Measurements from ENCODE around the gene LRRC8B.

The LRRC8B gene

DNA sequence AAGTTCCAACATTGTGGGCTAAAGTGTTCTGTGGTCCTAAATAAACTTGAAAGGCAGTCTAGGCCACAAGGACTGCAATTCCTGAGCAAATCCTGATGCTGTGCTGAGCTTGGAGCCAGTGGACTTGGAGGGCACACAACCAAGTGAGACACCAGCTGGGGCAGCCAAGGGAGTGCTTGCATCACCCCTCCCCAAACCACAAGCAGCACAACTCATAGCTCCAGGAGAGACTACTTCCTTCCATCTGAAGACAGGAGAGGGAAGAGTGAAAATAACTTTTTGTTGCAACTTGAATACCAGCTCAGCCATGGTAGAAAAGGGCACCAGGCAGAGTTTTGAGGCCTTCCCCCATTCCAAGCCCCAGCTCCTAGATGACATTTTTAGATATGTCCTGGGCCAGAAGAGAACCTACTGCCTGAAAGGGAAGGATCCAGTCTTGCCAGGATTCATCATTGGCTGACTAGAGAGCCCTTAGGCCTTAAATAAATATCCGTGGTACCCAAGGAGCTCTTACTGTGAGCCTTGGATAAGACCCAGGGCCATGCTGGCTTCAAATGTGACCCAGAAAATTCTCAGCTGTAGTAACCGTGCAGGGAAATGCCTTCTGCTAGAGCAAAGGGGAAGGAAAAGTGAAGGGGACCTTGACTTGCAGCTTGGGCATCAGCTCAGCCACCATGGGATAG is 35.4 kb upstream of the LRRC8B start:
- TF ChIP-seq, protein P1, sequence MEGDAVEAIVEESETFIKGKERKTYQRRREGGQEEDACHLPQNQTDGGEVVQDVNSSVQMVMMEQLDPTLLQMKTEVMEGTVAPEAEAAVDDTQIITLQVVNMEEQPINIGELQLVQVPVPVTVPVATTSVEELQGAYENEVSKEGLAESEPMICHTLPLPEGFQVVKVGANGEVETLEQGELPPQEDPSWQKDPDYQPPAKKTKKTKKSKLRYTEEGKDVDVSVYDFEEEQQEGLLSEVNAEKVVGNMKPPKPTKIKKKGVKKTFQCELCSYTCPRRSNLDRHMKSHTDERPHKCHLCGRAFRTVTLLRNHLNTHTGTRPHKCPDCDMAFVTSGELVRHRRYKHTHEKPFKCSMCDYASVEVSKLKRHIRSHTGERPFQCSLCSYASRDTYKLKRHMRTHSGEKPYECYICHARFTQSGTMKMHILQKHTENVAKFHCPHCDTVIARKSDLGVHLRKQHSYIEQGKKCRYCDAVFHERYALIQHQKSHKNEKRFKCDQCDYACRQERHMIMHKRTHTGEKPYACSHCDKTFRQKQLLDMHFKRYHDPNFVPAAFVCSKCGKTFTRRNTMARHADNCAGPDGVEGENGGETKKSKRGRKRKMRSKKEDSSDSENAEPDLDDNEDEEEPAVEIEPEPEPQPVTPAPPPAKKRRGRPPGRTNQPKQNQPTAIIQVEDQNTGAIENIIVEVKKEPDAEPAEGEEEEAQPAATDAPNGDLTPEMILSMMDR (IDR thresholded peaks at IDR 0.05), result no peak

DNA sequence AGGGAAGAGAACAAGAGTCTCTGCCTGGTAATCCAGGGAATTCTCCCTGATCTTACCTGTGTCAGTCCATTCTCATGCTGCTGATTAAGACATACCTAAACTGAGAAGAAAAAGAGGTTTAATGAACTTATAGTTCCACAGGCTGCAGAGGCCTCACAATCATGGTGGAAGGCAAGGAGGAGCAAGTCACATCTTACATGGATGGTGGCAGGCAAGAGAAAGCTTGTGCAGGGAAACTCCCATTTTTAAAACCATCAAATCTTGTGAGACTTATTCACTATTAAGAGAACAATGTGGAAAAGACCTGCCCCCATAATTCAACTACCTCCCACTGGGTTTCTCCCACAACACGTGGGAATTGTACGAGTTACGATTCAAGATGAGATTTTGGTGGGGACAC is 34.2 kb upstream of the LRRC8B start:
- TF ChIP-seq, protein P1 (IDR thresholded peaks at IDR 0.05), result no peak

DNA sequence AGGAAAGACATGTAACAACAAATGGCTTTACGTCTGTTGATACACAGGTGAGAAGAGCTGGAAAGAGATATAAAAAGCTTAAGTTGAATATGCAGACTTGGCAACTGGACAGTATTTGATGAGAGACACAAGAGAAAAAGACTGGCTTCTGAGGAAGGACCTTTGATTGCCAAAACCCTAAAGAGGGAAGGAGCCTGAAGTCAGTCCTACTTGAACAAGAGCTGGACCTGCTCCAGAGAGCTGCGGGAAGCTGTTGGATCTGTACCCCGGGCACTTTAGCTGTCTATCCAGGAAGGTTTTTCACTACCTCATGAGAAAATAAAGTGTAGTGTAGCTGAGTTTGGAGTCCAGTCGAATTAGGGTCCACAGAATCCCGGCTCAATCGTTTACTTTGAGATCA is 25.3 kb upstream of the LRRC8B start:
- TF ChIP-seq, protein P1 (IDR thresholded peaks at IDR 0.05), result no peak

DNA sequence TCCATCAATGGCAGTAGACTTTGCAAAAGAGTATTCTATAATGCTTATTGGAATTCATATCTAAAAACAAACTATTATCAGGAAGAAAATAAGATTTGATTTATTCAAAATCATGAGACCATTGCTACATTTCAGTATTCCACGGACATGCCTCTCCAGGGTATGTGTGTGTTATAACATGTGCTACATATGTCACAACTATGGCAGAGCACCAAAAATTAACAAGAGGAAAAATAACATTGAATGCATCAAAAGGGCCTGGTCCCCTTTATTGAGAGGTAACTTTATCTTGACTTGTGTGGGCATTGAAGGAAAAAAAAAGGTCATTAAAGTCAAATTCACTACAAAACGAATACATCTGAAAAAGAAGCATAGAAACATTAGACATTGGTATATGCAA is 22.6 kb upstream of the LRRC8B start:
- TF ChIP-seq, protein P1 (IDR thresholded peaks at IDR 0.05), result no peak

DNA sequence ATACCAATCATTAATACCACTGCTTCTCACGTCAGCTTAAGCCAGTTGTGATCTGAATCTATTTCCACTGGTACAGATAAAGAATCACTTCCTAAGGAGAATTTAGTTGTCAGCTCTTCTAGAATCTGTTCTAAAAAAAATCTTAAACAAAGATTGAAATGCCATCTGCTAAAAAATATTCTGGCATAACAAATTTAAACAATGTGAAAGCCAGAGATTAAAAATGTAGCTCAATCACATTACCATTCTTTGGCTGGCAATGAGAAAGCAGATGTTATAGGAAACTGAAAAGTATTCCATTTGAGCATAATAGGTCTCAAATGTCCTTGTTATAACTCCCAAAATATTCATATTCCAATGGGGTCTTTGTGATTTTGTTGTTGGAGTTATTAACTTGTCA is 21.7 kb upstream of the LRRC8B start:
- TF ChIP-seq, protein P1 (IDR thresholded peaks at IDR 0.05), result no peak

DNA sequence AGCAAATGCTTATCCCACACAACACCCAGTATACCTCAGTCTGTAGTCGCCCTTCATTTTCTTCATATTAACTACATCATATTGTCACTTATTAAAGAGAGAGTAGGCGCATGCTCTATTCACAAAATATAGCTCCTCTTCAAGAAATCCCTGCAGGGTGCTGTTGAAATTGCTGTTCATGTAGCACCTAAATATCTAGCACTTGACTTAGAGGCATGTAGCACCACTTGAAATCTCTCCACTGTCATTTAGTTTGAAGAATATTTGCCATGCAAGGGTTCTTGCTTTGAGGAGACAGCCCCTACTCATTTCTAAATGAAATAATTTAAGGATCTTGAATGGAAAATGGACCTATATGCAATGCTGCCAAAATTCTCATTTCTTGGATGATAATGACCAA is 20.9 kb upstream of the LRRC8B start:
- TF ChIP-seq, protein P1 (IDR thresholded peaks at IDR 0.05), result no peak

DNA sequence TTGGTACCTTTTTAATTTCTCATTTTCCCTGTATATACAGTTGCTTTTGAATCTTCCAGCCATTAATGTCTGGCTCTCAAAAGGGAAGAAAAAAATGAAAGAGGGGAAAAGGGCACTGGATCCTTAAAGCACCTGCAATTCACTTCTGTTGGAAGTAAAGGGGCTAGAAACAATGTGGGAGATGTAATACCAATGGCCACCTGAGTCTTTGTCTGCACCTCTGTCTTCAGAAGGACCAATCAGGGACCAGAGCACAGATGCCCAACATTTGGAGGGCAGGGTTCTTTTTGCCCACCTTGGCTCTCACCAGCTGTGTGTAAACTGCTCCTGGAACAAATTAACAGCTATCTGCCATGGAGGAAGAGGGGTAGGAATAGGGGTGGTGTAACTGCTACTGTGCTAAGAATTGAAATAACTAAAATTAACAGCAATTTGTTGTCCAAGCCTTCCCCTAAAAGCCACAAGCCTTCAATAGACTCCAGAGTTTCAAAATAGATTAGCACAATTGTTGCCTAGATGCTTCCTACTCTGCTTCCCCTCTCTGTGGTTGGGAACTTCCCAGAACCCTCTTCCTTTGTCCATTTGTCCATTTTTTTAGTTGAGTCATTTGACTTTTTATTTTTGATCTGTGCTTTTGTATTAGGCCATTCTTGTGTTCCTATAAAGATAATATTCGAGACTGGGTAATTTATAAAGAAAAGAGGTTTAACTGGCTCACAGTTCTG is 11.5 kb upstream of the LRRC8B start:
- TF ChIP-seq, protein P1 (IDR thresholded peaks at IDR 0.05), result no peak

Data from LNCAP (cell line).